GM18909 (cell line): ENCODE data around the gene CCDC183.
"Not testable (repeated sequence)": the region's sequence is repeated elsewhere in the genome, so short reads cannot be mapped to it uniquely, and the experiment has no call there.

Source experiments
- ATAC-seq: cut with Tn5 transposase; IDR thresholded peaks from one replicate; pipeline ENCODE4 v1.9.1; 2021; ENCODE audit warnings: mild to moderate bottlenecking; ENCODE audit not compliant: unreplicated experiment, poor library complexity

CCDC183 gene

DNA sequence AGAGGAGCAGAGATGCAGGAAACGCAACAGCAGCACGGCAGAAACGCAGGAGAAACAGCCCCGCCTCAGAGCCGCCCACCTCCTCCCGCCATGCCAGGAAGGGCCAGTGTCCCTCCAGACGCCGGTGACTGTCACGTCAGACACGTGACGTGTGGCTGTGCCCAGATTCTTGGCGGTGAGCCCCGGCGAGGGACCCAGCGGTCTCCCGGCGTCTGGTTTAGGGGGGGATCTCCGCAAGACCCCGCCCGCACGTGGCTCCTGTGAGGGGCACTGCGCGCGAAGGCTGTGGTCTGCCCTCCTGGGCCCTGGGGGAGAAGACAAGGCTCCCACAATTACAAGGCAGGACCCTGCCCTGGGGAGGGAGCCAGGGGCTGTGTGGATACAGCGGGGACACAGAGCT lies 35.7 kb upstream of the CCDC183 start:
- no peak for ATAC-seq

DNA sequence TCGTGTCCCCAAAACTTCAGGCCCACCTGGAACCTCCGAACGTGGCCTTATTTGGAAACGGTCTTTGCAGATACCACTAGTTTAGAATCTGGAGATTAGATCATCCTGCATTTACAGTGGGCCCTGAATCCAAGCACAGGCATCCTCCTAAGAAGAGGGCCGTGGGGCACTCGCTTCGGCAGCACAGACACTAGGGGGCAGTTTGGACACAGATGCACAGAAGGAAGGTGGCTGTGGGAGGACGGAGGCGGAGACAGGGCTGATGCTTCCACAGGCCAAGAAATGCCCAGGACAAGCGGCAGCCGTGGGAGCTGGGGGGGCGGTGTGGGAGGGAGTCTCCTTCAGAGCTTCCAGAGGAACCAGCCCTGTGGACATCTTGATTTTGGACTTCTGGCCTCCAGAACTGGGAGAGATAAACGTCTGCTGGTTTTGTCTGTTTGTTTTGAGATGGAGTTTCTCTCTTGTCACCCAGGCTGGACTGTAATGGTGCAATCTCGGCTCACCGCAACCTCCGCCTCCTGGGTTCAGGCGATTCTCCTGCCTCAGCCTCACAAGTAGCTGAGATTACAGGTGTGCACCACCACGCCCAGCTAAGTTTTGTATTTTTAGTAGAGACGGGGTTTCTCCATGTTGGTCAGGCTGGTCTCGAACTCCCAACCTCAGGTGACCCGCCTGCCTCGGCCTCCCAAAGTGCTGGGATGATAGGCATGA lies 35.1 kb upstream of the CCDC183 start:
- ATAC-seq = not testable (repeated sequence)

DNA sequence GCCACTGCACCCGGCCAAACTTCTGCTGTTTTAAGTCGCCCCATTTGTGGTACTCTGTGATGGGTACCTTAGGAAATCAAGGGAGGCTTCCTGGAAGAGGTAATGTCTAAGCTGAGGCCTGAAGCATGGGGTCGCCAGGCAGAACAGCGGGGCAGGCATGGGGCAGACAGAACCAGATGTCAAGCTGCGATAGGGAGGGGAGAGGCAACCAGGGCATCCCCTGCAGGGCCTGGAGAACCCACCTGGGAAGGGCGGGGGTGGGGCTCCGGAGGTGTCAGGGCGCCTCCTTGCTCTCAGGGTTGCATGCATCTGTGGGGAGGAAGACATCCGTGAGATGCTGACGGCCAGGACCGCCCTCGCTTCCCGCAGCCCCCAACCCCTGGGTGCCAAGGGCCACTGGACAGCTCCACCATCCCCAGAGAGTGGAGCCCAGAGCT lies 34.6 kb upstream of the CCDC183 start:
- ATAC-seq = no peak

DNA sequence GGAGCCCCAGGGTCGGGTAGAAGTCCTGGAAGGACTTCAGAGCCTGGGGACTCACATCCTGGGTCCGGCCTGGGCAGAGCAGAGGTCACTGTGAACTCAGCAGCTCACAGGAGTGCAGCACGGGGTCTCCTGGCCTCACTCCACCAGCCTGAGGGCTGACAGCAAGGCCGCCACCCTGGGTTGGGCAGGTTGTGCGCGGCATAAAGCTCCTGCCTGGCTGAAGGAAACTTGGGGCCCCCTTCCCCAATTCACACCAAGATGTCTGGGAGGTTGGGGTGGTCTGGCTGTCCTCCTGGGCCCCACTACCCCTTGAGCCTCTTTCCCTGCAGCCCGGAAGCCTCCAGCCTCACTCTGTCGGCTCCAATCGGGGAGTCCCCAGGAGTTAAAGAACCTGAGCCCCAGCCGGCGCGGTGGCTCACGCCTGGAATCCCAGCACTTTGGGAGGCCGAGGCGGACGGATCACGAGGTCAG lies 33.9 kb upstream of the CCDC183 start:
- no peak for ATAC-seq

DNA sequence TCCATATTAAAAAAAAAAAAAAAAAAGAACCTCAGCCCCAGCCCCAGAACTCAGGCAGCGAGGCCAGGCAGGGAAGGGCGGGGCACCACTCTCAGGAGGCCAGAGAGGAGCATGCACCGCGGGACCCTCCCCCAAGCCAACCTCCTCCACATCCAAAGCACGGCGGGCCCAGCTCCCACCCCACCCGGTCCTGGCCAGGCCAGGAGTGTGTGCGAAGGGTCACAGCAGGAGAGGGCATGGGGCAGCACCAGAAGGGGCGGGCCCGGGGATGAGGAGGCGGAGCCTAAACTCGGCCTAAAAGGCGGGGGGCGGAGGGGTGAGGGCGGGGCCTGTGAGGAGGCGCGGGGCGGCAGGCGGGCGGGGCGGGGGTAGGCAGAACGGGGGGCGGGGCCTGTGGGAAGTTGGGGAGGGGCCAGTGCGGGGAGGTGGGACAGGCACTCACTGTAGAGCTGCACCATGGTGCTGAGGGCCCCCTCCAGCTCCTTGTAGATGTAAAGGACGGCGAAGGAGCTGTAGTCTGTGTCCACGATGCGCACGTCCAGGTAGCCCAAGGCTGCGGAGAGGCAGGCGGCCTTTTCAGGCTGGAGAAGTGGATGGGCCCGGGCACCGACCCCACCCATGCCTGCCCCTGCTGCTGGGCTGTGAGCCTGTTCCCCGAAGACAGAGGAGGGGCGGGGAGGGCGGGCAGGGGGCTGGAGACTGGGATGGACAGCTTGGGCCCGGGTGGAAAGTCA lies 33.1 kb upstream of the CCDC183 start:
- ATAC-seq = no peak

DNA sequence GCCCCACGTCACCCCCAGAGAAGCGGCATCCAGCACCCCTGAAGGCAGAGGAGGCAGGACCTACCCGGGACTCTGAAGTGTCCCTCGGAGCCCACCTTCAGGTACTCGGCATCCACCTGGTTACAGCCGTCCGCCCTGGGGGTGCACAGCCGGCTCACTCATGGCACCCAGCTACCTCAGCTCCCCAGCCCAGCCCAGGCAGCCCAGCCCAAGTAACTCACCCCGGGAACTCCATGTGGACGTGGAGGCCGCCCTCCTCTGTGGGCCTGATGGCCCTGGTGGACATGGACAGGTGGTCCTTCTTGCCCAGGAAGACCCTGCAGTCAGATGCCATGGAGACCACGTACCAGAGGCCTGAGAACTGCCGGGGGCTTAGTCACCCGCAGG lies 32.5 kb upstream of the CCDC183 start:
- ATAC-seq = no peak

DNA sequence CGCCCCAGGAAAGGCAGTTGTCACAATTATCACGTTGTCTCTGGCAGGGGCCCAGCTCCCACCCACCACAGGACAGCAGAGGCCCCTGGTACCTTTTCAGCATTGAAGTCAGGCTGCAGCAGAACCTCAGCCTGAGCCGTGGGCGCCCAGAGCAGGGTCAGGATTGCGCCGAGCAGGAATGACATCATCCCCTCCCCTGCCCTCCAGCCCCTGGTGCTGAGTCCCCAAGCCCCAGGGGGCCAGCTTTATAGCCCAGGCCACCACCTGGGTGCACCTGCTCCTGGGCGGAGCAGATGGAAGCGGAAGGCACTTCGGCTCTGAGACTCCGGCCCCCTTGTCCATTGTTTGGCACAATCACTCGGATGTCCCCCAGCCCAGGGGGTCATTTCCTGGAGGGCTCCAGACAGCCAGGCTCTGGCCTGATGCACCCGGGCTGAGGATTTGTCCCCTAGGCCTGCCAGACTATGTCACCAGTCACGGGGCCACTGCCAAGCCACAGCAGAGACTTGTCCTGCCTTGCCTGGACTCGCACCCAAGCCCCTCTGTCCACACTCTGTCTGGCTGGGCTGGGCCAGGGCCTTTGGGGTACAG lies 31.7 kb upstream of the CCDC183 start, which contains the start of gene LCN15:
TSS of gene LCN15 (minus strand) at position 218 of the 591 bp plus-strand sequence. CDS start at position 188, 30 bp downstream.
- ATAC-seq = no peak

DNA sequence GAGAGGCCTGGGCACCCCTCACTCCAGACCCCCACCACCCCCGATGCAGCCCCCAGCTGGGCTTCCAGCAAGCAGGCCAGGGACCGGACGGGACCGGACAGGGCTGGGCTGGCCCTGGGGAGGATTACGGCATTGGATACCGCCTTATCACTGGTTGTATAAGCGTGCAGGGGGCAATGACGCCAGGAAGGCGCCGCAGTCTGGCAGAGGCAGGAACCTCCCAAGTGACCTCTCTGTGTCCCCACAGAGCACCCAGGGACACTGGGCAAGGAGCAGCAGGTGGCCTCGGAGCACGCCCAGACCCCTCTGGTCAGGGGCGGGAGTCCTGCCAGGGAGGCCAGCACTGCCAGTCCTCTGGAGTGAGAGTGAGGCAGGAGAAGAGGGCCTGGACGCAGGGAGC lies 31.1 kb upstream of the CCDC183 start:
- ATAC-seq = no peak

DNA sequence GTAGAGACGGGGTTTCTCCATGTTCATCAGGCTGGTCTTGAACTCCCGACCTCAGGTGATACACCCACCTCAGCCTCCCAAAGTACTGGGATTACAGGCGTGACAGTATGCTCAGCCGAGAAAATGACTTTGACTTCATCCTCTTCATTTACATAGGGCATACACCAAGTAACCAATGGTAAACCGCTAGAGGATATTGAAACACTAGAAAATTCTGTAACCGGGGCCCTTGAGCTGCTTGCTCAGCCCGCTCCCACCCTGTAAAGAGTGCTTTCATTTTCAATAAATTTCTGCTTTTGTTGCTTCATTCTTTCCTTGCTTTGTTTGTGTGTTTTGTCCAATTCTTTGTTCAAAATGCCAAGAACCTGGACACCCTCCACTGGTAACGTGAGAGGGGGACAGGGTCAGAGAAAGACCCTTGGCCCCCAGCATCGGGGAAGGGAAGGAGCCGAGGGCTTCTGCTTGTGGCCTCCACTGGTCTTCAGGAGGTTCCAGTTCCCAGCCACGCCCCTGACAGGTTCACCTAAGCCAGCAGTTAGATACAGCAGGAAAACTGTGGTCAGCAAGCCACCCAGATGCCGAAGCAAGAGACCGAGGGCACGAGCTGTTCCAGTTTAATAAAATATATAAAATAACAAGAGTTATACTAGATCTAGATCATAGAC lies 30.3 kb upstream of the CCDC183 start:
- ATAC-seq = not testable (repeated sequence)

DNA sequence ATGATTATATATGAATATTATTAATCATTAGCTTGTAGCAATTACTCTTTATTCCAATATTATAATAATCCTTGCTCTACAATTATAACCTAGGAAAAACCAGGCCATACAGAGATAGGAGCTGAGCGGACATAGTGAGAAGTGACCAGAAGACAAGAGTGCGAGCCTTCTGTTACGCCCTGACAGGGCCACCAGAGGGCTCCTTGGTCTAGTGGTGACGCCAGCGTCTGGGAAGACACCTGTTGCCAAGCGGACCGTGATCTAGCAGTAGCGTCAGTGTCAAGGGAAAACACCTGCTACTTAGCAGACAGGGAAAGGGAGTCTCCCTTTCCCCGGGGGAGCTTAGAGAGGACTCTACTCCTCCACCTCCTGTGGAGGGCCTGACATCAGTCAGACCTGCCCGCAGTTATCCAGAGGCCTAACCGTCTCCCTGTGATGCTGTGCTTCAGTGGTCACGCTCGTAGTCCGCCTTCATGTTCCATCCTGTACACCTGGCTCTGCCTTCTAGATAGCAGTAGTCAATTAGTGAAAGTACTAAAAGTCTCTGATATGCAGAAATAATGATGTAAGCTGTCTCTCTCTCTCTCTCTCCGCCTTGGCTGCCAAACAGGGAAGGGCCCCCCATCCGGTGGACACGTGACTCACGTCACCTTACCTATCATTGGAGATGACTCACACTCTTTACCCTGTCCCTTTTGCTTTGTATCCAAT lies 29.6 kb upstream of the CCDC183 start:
- ATAC-seq = not testable (repeated sequence)

DNA sequence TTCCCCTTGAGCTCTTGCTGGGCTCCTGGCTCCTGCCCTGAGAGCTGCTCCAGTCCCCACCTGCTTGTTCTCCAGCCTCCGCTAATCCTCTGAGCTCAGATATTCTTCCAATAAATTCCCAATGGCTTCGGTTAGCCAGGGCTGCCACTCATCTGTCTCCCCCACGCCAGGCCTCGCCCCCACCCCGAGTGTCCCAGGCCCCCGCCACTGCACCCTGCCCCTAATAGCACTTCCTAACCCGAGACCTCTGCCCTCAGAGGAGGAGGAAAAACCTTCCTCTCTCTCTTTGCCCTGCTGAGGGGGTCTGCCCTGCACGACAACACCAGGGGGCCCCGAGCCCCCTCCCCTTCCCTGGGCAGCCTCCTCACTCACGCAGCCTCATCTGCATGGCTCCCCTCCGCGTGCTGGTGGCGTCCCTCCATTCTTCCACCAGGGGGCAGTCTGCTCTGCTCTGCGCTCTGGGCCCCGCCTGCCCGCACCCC lies 26.4 kb upstream of the CCDC183 start:
- no peak for ATAC-seq

DNA sequence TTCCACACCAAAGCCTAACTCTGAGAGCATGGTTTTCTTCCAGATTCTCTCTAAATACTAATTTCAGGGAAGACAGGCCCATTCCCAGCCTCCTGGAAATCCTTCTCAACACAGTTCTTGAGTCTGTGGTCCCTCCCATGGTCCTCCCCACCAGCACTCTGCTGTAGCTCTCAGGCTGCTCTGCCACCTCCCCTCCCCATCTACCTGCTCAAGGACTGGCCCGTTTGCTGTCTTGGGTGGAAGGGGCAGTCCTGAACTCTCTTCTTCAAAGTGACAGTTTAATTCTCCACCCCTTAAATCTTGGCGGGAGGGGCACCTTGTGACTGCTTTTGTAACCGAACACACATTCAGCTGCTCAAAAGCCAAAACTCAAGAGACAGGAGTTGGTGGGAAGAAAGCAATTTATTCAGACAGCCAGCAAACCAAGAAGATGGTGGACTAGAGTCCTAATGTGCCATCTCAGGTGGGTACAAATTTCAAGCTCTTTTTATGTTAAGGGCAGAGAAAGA lies 24.2 kb upstream of the CCDC183 start:
- ATAC-seq = no peak

DNA sequence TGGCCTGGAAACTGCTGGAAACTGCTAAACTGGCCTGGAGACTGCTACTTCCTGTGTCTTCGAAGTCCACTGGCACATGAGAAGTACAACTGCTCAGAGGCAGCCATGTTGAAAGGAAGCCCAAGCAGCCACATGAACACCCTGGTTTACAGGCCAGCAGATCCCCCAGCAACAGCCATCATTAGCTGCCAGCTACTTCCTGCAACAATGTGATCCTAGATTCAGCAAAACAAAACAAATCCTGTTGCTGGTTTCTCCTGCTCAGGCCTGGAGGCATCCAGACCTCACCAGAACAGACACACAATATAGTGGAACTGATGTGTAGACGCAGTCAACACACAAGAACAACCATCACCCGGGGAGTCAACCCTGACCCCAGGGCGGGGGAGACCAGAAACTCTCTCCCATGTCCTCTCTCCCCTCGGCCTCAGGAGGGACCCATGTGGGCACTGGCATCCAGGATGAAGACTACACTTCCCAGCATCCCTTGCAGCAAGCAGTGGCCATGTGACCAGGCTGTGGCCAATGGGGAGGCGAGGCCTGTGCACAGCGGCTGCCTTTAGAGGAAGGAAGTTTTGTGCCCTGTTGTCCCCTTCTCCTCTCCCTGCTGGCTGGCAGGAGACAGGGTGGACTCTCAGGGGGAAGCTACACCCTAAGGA lies 22.6 kb upstream of the CCDC183 start:
- ATAC-seq = no peak

DNA sequence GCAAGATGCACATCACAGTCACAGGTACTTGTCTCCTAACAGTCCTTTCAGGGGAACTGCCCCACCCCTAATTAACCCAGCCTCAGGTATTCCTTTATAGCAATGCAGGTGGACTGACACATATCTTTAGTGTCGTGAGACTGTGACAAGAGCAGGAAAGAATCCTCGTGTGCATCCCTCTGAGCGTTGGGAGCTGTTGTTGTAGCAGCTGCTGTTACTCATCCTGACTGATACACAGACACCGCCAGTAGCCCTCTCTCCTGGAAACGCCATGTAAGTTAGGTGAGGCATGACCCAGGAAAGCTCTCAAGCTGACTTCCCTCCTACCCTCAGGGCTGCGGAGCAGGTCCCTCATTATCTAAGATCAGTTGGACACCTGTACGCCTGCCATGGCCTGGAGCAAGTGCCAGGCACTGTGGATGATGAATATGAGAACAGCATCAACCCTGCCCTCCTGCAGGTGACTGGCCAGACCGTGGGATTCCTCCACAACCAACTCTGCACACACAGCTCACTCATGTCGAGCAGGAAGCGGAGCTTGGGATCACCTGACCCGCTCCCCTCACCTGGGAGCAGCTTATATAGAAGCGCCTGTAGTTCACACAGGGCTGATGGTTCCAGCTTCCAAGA lies 21.6 kb upstream of the CCDC183 start:
- ATAC-seq = no peak

DNA sequence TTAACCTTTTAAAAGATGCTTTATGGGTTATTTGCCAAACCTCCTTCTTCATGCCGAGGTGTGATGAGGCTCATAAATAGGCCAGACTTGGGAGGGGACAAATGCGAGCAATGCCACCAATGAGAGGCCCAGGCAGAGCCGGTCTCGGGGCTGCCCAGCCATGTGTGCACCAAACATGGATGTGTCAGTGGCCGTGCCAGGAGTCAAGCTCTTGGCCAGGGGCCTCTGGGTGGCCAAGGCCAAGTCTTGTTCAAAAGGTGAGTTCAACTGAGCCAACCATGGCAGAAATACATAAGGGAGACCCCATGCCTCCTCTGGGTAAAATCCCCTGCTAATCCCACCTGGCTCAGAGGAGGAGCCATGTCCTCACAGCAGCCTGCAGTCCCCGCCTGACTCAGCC lies 20.9 kb upstream of the CCDC183 start:
- ATAC-seq = no peak

DNA sequence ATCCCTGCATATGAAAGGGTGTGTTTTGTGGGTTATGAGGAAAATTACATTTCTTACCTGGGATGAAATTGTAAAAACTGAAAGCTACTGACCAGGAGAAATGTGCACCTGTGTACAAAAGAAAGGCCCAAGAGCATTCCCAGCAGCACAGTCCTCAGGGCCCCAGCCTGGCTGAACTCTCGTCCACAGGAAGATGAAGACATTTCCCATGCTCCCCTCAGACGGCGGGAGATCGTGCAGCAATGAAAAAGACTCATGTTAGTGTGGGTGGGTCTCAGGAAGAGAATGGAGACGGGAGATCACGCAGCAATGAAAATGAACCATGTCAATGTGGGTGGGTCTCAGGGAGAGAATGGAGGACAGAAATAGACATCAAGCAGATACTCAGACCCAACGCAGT lies 19.2 kb upstream of the CCDC183 start:
- ATAC-seq = no peak

DNA sequence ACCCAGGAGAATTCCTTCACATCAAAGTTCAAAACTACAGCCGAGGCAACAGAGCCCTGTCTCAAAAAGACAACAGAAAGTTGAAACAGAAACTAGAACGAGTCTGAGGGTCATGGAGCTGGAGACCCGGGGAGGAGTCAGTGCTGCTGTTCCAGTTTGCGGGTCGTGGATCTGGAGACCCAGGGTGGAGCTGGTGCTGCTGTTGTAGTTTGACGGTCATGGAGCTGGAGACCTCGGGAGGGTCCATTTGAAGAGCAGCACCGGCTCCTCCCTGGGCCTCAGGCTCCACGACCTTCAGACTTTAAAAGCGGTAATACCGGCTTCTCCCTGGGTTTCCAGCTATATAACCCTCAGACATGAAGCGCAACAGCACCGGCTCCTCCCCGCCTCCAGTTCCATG lies 18.8 kb upstream of the CCDC183 start:
- ATAC-seq = no peak

DNA sequence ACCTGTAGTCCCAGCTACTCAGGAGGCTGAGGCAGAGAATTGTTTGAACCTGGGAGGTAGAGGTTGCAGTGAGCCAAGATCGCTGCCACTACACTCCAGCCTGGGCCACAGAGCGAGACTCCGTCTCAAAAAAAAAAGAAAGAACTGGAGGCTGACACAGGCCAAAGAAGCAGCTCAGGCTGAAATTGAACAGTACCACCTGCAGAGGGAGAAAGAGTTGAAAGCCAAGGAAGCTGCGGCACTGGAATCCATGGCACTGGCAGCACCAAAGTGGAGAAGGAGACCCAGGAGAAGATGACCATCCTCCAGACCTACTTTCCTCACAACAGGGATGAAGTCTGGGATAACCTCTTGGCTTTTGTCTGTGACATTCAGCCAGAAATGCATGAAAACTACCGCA lies 16.3 kb upstream of the CCDC183 start:
- ATAC-seq = no peak

DNA sequence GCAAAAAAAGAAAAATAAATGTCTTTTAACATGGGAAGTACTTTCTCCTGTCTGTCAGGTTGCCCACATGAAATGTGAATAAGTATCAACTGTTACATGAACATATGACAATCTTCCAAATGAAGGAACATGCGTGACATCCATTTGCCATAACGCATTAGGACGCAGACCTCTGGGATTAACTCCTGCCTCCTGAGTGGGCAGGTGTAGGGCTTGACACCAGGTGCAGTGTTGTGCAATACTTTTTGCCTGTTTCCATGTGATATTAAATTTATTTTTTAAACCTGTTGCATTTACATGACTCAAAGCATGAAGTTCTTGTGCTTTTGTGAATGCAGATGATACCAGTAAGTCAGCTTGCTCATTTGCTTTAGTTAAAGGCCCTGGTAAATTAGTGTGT lies 13.7 kb upstream of the CCDC183 start:
- no peak for ATAC-seq
